ENCODE results near the gene PPM1H. TPM values are rescaled to one million over a fixed set of nuclear protein-coding genes. Genes with fewer than 3 reads are reported as not detected.
"Not testable (repeated sequence)": the region's sequence is repeated elsewhere in the genome, so short reads cannot be mapped to it uniquely, and the experiment has no call there.

The PPM1H gene
- total and polyA plus RNA-seq, 11 donors = 1.3 to 9.6 (median 4.9) TPM

DNA sequence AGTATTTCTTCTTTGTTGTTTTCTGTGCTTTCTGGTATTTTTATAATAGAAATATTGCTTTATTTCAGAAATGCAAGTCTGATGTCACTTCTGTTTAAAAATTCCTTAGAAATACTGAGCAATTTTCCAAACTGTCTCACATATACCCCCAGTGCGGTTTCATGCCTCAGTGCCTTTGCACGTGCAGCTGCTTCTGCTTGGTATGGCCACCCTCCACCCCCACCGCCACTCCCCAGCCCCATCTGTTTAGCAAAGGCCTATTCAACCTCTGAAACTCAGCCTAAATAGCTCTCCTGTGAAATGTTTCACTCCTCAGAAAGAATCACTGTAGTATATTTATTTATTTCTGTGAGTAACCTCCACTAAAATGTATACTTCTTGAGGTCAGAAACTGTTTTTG is 52.3 kb downstream of the PPM1H start:
- no peak overlapping the region for H3K27ac ChIP-seq
- intact Hi-C loops (cut with DNase I) = no loop called here
- H3K36me3 ChIP-seq = no peaks in the 10 kb centered on the region
- TF ChIP-seq POLR2A (IDR thresholded peaks at IDR 0.05) = no peak
- TF ChIP-seq, protein P1, sequence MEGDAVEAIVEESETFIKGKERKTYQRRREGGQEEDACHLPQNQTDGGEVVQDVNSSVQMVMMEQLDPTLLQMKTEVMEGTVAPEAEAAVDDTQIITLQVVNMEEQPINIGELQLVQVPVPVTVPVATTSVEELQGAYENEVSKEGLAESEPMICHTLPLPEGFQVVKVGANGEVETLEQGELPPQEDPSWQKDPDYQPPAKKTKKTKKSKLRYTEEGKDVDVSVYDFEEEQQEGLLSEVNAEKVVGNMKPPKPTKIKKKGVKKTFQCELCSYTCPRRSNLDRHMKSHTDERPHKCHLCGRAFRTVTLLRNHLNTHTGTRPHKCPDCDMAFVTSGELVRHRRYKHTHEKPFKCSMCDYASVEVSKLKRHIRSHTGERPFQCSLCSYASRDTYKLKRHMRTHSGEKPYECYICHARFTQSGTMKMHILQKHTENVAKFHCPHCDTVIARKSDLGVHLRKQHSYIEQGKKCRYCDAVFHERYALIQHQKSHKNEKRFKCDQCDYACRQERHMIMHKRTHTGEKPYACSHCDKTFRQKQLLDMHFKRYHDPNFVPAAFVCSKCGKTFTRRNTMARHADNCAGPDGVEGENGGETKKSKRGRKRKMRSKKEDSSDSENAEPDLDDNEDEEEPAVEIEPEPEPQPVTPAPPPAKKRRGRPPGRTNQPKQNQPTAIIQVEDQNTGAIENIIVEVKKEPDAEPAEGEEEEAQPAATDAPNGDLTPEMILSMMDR (IDR thresholded peaks at IDR 0.05) = no peak
- H3K4me1 ChIP-seq = peaks cover 0 to 8% (median 0%) of the 10 kb centered on the region in 12 donors
- peaks cover 0 to 5% (median 0%) of the 10 kb centered on the region in 12 donors for H3K9me3 ChIP-seq
- no peaks in the 10 kb centered on the region for H3K27me3 ChIP-seq
- ATAC-seq (no peak), DNase-seq (no peak)
- 97 to 100% (median 97%) methylated on average over 3 of the region's 3 CpGs for WGBS, 4 donors
- H3K4me3 ChIP-seq = no peak overlapping the region

- 91 to 94% (median 94%) methylated on average over 3 of the region's 3 CpGs for WGBS, 4 donors
- Histone ChIP-seq H3K4me3 (no peak overlapping the region), H3K27ac (no peak overlapping the region), H3K9me3 (peaks cover 0 to 5% (median 0%) of the 10 kb centered on the region in 12 donors), H3K4me1 (peaks cover 0 to 8% (median 0%) of the 10 kb centered on the region in 12 donors), H3K27me3 (no peaks in the 10 kb centered on the region), H3K36me3 (no peaks in the 10 kb centered on the region)
- ATAC-seq (no peak), DNase-seq (no peak)
- TF ChIP-seq POLR2A (IDR thresholded peaks at IDR 0.05) = no peak
- TF ChIP-seq, protein P1 (IDR thresholded peaks at IDR 0.05) = no peak
- intact Hi-C loops (cut with DNase I) = no loop called here
These were observed 52.8 kb downstream of the PPM1H start for GRCh38 chr12:62882140-62882539.

GRCh38 chr12:62879691-62880090 is 55.3 kb downstream of the PPM1H start:
- H3K36me3 ChIP-seq = no peaks in the 10 kb centered on the region
- no peak for ATAC-seq
- H3K4me1 ChIP-seq = peaks cover 0 to 12% (median 0%) of the 10 kb centered on the region in 12 donors
- WGBS, 4 donors = 93 to 100% (median 99%) methylated on average over 1 of the region's 1 CpG
- DNase-seq = no peak
- no peak overlapping the region for H3K27ac ChIP-seq
- H3K27me3 ChIP-seq = no peaks in the 10 kb centered on the region
- intact Hi-C loops (cut with DNase I) = no loop called here
- no peak overlapping the region for H3K4me3 ChIP-seq
- TF ChIP-seq POLR2A (IDR thresholded peaks at IDR 0.05) = no peak
- TF ChIP-seq, protein P1 (IDR thresholded peaks at IDR 0.05) = no peak
- H3K9me3 ChIP-seq = peaks cover 0 to 5% (median 0%) of the 10 kb centered on the region in 12 donors

GRCh38 chr12:62879228-62879627 is 55.7 kb downstream of the PPM1H start:
- intact Hi-C loops (cut with DNase I); H3K27ac ChIP-seq; DNase-seq; H3K27me3 ChIP-seq; ATAC-seq; H3K36me3 ChIP-seq; H3K4me3 ChIP-seq; H3K9me3 ChIP-seq: not testable (repeated sequence)
- WGBS, 4 donors = 91 to 96% (median 95%) methylated on average over 3 of the region's 3 CpGs
- H3K4me1 ChIP-seq = peaks cover 0 to 12% (median 1%) of the 10 kb centered on the region in 12 donors

DNA sequence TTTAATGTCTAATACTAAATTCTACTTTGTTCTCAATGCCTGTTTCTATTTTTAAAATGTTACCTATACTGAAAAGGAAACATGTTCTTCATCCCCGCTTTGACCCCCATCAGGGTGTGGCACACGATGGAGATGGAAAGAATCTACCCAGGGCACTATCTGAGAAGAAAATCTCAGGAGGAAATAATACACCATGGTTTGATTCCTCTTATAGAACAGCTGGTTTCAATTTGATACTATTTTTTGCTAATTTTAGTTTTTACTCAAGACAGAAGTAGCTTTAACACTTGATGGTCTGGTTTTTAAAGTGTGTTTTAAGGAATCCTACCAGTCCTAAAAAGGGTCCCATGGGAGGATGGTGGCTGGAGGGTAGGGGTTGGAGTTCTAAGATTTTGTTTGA is 56.7 kb downstream of the PPM1H start:
- intact Hi-C loops (cut with DNase I) = no loop called here
- WGBS, 4 donors = 62 to 73% (median 64%) methylated on average over 2 of the region's 2 CpGs
- no peak for TF ChIP-seq POLR2A (IDR thresholded peaks at IDR 0.05)
- TF ChIP-seq, protein P1 (IDR thresholded peaks at IDR 0.05) = no peak

More for the DNA sequence above, 56.7 kb downstream of the PPM1H start:
- Histone ChIP-seq H3K4me3 (no peak overlapping the region), H3K36me3 (no peaks in the 10 kb centered on the region), H3K4me1 (peaks cover 0 to 16% (median 1%) of the 10 kb centered on the region in 12 donors), H3K9me3 (peaks cover 0 to 5% (median 0%) of the 10 kb centered on the region in 12 donors), H3K27ac (no peak overlapping the region), H3K27me3 (no peaks in the 10 kb centered on the region)
- DNase-seq = no peak
- ATAC-seq = no peak

Data from heart left ventricle (tissue), 16 donors.